K562 (cell line): Measurements from ENCODE around the gene GABPB1. TPM values are rescaled to one million over a fixed set of nuclear protein-coding genes. Genes with fewer than 3 reads are reported as not detected.
A peak's percentile ranks its signal among the peaks of the same experiment; 100 is the strongest.
"Not testable (repeated sequence)": the region's sequence is repeated elsewhere in the genome, so short reads cannot be mapped to it uniquely, and the experiment has no call there.

Source experiments
- ATAC-seq: fragments of 200-7000 bp; cut with Tn5 transposase; 3 replicates; pipeline ENCODE4 v1.9.1; 2020; ENCODE audit warnings: moderate library complexity
- BruUV-seq: library from RNA; stranded (reverse); fragments of 400-500 nt; replicated peaks from 2 replicates; lab custom pipeline; 2021; lab: Mats Ljungman, UMichigan
- CTCF ChIA-PET: fragments of 300-600 bp; formaldehyde crosslinking; extraction: SDS; loops from one replicate; lab custom pipeline; 2021; ENCODE audit warnings: low intra/inter-chr PET ratio; lab: Yijun Ruan, JAX
- POLR2A ChIA-PET: fragments of 300-600, 350-650 bp; sonication (Branson Sonifier 250); formaldehyde crosslinking; extraction: SDS; loops from one replicate; lab custom pipeline; 2021; ENCODE audit warnings: antibody characterized with exemption, inconsistent platforms; lab: Yijun Ruan, JAX
- DNase-seq, 4 experiments: peaks; one replicate each; pipeline versions ENCODE4 v3.0.0 to v3.0.0-alpha.2; 2011 to 2018; ENCODE audit warnings: low spot score in 3 of 4, mixed read lengths in 3 of 4; ENCODE audit errors: extremely low read depth in 1 of 4
- FAIRE-seq: peaks from 2 replicates; lab custom pipeline; 2011; peaks lifted over from hg19 to GRCh38; lab: Jason Lieb, UNC
- H2AFZ ChIP-seq: 2 replicates; pipeline ENCODE4 v1.6.0; 2011; ENCODE audit warnings: low read depth, low read length, control low read depth, inconsistent platforms
- H3K27ac ChIP-seq: fragments of 200-600 bp; 3 replicates; pipeline ENCODE4 v1.8.0; 2011; ENCODE audit warnings: low read depth, mild to moderate bottlenecking, control low read depth, inconsistent platforms, low read length, moderate library complexity, mixed read lengths; ENCODE audit errors: extremely low read depth
- H3K27me3 ChIP-seq, 2 experiments: fragments of 300-600 bp in 1 of 2; 2 replicates in 1 of 2; 3 replicates in 1 of 2; pipeline versions ENCODE4 v1.6.0 to v1.8.0; 2011; ENCODE audit warnings: inconsistent platforms in 2 of 2, low read length in 2 of 2, mild to moderate bottlenecking in 1 of 2, mixed read lengths in 1 of 2, moderate library complexity in 1 of 2; ENCODE audit not compliant: control insufficient read depth in 2 of 2, insufficient read depth in 2 of 2
- H3K36me3 ChIP-seq: fragments of 300-600 bp; 3 replicates; pipeline ENCODE4 v1.8.0; 2011; ENCODE audit warnings: mild to moderate bottlenecking, low read length, inconsistent platforms; ENCODE audit not compliant: control insufficient read depth, insufficient read depth
- H3K4me1 ChIP-seq, 2 experiments: fragments of 200-600 bp in 1 of 2; replicated peaks in 1 of 2; 2 replicates in 1 of 2; 3 replicates in 1 of 2; pipeline versions ENCODE4 v1.5.1 to v1.8.0; 2011; ENCODE audit warnings: inconsistent platforms in 2 of 2, low read length in 2 of 2, mild to moderate bottlenecking in 1 of 2, mixed read lengths in 1 of 2, moderate library complexity in 1 of 2; ENCODE audit not compliant: control insufficient read depth in 2 of 2, insufficient read depth in 2 of 2
- H3K4me2 ChIP-seq: 2 replicates; pipeline ENCODE4 v1.6.1; 2011; ENCODE audit warnings: low read length, control low read depth, inconsistent platforms, mixed read lengths; ENCODE audit not compliant: insufficient read depth
- H3K4me3 ChIP-seq: fragments of 200-600 bp; sonication (generic), shearing (Covaris generic); 2 replicates; pipeline ENCODE4 v1.5.1; 2016; ENCODE audit warnings: control low read depth, inconsistent platforms
- H3K79me2 ChIP-seq: fragments of 200-600 bp; 3 replicates; pipeline ENCODE4 v1.8.0; 2011; ENCODE audit warnings: low read length, inconsistent platforms; ENCODE audit not compliant: control insufficient read depth, insufficient read depth
- H3K9ac ChIP-seq, 2 experiments: 2 replicates each; pipeline versions ENCODE4 v1.6.0 to v1.6.1; 2011; ENCODE audit warnings: low read depth in 2 of 2, low read length in 2 of 2, control low read depth in 1 of 2, inconsistent platforms in 1 of 2, mild to moderate bottlenecking in 1 of 2, mixed read lengths in 1 of 2; ENCODE audit not compliant: insufficient read depth in 1 of 2
- H3K9me1 ChIP-seq: one replicate; pipeline ENCODE4 v1.6.0; 2011; ENCODE audit warnings: inconsistent platforms, mild to moderate bottlenecking, low read length, moderate library complexity; ENCODE audit not compliant: control insufficient read depth, insufficient read depth
- H3K9me3 ChIP-seq: replicated peaks from 2 replicates; pipeline ENCODE4 v1.5.1; 2011; ENCODE audit warnings: low read depth, low read length, inconsistent platforms; ENCODE audit not compliant: control insufficient read depth, insufficient read depth
- H4K20me1 ChIP-seq: replicated peaks from 2 replicates; pipeline ENCODE4 v1.6.1; 2011; ENCODE audit warnings: low read length, inconsistent platforms, mixed read lengths; ENCODE audit not compliant: control insufficient read depth, insufficient read depth
- AFF1 ChIP-seq, 2 experiments: fragments of 450-650 bp; IDR thresholded peaks; 2 replicates each; pipeline ENCODE4 v1.6.1; 2018; ENCODE audit warnings: mild to moderate bottlenecking in 2 of 2, low read depth in 1 of 2; ENCODE audit not compliant: partially characterized antibody in 2 of 2
- WGBS: fragments of 100-300 bp; shearing (Covaris generic); methylation state at CpG from one replicate; pipeline ENCODE4 v1.1.6; 2016; ENCODE audit warnings: low coverage, mixed read lengths; ENCODE audit not compliant: insufficient coverage; ENCODE audit errors: missing lambda C conversion rate; 5-methylcytosine and 5-hydroxymethylcytosine counted together
- in situ Hi-C: fragments of 300-500 bp; cut with MboI; formaldehyde crosslinking; loops from 4 replicates; pipeline ENCODE4 v1.15.0; 2018; ENCODE audit warnings: inconsistent platforms, mixed read lengths
- intact Hi-C: fragments of 100-400 bp; cut with micrococcal nuclease; formaldehyde crosslinking; loops from 2 replicates; pipeline ENCODE4 v1.14.2; 2022
- polyA plus RNA-seq, 8 experiments: library from polyadenylated mRNA; depleted of rRNA in 4 of 8; stranded (reverse) in 5 of 8; unstranded in 3 of 8; fragments of >200 nt; fragmentation: Nextera tagmentation in 2 of 8; fragmentation: Illumina TruSeq in 1 of 8; extraction: Ambion mirVana in 2 of 8; extraction: Trizol in 1 of 8; gene quantifications; 2 replicates each; pipeline versions ENCODE4 v1.2.1 to v1.2.3, GENCODE V29; 2011 to 2014; ENCODE audit warnings: inconsistent platforms in 1 of 8, missing spikeins in 1 of 8
- total RNA-seq, 7 experiments: library from RNA; depleted of rRNA in 6 of 7; stranded (reverse); fragments of >200 nt in 6 of 7; fragmentation: Illumina TruSeq in 2 of 7; extraction: Trizol in 2 of 7; gene quantifications; 2 replicates each; pipeline versions ENCODE4 v1.2.1 to v1.2.3, GENCODE V29; 2011 to 2021; ENCODE audit warnings: low replicate concordance in 1 of 7

The GABPB1 gene
- total and polyA plus RNA-seq, 9 of the 15 experiments (the other 6 are each of a cell fraction or from before 2014, with no cell fraction given), result 11.8 to 42.3 (median 33.2) TPM

- DNase-seq, ATAC-seq, intact Hi-C loops, H3K4me3 ChIP-seq, H3K27me3 ChIP-seq, H3K9me3 ChIP-seq, in situ Hi-C loops, H2AFZ ChIP-seq, H4K20me1 ChIP-seq, H3K36me3 ChIP-seq, POLR2A ChIA-PET, H3K9me1 ChIP-seq, BruUV-seq, FAIRE-seq, CTCF ChIA-PET, H3K27ac ChIP-seq, H3K4me2 ChIP-seq, H3K9ac ChIP-seq, H3K4me1 ChIP-seq, H3K79me2 ChIP-seq: not testable (repeated sequence)
- WGBS, result 68% methylated on average over 7 of the region's 7 CpGs
- TF ChIP-seq AFF1 (IDR thresholded peaks at IDR 0.05; ENCODE audit: low read depth in 1 of 2, partially characterized antibody in 2 of 2), result peak in 1 of 2 experiments; percentile 93
These were observed 24.4 kb upstream of the GABPB1 start for GRCh38 chr15:50379413-50379812.
